ENCODE results near the gene WHRN.

Gene WHRN

DNA sequence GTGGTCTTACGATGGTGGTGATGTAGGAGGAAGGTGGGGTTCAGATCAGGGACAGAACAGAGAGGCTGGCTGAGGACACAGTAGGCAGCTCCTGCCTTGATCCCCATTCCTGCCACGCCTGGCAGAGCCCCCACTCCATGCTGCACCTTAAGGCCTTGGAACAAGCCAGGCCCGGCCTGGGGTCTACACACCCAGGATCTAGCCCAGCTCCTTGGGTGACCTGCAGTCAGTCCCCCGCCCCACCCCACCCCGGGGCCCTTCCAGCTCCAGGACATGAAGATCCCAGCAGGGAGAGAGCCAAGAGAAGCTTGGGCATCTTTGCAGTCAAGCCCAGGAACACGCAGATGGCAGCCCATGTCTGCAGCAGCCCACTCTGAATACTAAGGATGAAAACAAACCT is 34.7 kb downstream of the WHRN start:
- DNase-seq (ENCODE audit: low read depth), result no peak

DNA sequence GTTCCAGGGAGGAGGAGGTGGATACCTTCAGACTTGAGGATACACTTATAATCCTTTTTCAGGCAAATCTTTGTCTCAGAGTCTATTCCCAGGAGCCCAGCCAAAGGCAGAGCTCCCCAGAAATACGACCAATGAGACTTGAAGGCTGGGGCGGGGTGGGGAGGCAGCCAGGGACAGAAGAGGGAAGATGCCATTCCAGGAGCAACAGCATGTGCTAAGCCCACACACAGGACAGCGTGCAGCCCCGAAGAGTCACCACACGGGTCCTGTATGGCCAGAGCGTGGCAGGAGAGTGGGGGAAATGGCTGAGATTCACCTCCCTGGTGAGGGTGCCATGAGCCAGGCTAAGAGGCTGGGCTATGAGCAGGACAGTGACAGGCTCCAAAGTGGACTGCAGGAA is 35.2 kb downstream of the WHRN start:
- DNase-seq (ENCODE audit: low read depth), result no peak

DNA sequence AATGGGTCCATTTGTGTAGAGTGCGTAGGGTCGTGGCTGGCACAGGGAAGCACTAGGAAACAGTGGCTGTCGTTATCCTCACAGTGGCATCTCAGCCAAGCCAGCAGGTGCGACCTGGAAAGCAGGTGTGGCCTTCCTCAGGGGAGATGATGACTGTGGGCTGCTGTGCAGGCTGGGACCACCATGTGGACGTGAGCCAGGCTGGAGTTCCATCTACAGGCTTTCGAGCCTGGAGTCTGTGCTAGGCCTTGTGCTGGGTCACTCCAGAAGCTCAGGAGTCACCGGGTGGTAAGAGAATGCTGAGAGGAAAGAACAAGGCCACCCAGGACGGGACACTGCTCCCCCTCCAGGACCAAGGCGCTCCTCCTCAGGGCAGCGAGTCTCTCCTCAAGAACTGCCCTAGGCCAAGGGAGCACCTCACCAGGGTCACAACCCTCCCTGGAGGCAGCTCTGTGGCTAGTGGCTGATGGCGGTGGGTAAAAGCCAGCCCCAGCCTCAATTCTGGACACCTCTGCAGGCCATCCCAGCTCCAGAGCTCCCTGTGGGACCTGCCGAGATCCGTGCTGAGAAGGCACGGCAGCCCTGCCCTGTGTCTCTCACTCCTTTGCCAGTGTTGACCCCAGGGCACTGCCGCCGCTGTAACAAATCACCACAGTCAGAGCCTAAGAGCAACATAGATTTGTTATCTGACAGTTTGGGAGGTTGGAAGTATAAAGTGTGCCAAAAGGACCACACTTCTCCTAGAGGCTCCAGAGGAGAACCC is 36.0 kb downstream of the WHRN start:
- no peak for DNase-seq (ENCODE audit: low read depth)

DNA sequence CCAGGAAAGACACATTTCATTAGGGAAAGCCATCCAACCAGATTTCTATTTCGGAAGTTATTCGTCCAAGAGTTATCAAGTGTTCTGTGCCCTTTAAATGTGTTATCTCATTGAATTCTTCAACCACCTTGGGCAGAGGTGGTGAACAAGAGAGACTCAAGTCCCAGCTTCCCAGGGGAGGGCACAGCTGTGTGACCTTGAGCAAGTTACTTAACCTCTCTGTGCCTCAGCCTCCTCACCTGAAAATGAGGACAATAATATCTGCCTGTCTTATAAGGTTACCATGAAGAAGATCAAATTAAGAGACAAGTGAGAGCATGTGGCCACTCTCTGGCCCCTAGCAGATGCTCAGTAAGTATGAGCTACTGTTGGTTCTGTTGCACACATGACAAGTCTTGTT is 37.4 kb downstream of the WHRN start:
- DNase-seq (ENCODE audit: low read depth), result no peak

DNA sequence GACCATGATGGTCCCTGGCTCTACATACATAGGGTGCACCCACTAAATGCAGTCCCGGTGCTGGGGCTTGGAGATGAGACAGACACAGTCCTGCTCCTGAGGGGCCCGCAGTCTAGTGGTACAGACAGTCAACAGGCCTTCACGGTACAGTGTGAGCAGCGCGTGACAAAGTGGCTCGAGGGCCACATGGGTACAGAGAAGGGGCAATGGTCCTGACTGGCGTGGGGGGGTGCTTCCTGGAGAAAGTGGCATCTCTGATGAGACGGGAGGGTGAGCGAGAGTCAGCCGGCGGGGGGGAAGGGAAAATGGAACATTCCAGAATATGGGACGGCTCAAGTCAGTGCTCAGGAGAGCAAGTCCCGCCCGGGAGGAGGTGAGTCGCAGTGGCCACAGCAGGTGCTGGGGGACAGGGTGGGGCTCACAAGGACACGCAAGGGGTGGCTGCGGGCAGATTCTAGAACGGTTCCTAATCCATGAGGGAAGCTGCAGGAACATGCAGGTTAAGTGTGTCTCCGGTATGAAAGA is 38.0 kb downstream of the WHRN start:
- no peak for DNase-seq (ENCODE audit: low read depth)

DNA sequence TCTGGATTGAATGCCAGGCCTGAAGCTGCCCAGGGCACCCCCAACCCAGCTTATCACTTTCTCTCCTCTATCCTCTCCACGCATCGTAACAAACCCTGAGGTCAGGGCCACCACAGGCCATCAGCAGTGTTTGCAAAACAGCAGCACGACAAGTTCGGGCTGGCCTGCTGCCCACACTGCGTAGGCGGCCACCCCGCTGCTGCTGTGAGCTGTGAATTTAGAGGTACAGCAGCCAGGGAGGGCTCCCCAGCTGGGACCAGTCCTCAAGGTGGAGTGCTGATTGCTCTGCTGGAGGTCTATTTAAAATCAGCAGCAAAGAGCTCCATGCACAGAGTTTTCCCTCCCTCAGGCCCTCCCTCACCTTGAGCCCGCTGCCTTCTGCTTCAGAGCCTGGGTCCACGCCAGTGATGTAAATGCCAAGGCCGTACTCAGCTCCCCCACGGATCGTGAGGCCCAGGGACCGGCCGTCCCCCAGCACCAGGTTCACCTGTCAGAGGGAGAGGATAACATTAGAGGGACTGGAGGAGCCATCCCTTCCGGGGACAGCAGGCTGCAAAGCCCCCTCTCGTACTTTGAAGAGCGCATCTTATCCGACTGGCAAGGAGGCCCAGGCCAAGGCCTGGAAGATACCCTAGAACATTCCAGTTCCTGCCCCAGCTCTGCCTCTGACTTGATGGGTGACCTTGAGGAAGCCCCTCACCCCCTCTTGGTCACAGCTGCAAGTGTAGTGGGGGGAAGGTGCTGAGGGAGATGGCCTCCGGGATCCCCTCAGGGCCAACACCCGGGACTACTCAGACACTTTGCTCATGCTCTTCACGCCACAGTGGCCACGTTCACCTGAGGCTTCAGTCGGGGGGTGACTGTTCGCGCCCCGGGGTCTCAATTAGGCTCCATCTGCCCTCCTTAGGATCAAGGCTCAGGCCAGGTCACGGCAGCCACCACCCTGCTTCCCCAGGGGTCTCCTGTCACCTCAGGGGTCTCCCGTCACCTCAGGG is 39.1 kb downstream of the WHRN start:
- DNase-seq (ENCODE audit: low read depth), result no peak

DNA sequence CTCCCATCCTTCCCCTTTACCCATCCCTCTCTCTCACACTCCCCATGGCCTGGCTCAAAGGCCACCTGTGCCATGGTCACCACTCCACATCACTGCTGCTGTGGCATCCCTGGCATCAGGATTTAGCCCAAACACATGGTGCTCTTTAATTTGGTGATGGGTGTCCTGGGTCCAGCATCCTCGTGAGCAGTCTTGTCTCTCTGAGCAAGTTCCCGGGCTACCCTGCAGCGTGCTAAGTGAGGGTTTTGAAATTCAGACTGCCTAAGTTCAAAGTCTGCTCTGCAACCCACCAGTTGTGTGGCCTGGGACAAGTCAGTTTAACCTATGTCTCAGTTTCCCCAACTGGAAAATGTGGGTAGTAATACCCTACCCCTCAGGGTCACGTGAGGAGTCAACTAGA is 39.9 kb downstream of the WHRN start:
- no peak for DNase-seq (ENCODE audit: low read depth)

DNA sequence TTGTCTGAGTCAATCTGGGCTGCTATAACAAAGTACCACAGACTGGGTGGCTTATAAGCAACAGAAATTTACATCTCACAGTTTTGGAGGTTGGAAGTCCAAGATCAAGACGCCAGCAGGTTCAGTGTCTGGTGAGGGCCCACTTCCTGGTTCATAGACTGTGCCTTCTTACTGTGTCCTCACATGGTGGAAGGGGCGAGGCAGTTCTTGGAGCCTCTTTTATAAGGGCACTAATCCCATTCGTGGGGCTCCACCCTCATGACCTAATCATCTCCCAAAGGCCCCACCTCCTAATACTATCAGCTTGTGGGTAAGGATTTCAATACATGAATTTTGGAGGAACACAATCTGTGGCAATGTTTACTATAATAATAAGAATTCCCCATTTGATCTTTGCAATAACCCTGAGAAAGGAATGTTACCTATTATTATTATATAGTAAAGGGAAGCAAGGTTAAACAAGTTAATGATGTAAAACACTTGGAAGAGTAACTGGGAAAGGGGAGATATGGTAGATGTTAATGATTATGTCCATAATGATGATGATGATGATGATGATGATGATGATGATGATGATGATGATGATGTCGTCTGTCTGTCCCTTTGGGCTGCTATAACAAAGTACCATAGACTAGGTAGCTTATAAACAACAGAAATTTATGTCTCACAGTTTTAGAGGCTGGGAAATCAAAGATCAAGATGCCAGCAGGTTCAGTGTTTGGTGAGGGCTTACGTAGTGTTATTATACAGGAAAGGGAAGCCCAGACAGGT is 40.8 kb downstream of the WHRN start:
- no peak for DNase-seq (ENCODE audit: low read depth)

DNA sequence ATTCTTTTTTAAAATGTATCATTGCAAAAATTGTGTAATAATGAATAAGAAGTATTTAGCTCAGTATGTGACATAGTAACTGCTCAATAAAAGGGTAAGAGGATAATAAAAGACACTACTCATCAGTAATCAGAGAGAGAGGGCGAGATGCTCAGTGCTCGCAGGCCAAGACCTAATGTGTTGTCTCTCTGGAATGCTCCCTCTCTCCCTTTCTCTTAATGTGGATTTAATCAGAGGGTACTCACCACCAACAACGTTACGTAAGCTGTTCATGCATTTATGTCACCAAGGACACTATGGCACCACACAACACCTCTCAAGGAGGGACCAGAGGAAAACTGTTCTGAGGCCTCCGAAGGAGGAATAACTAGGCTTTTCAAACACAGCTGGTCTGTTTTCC is 42.5 kb downstream of the WHRN start:
- DNase-seq (ENCODE audit: low read depth), result peak; percentile 35

DNA sequence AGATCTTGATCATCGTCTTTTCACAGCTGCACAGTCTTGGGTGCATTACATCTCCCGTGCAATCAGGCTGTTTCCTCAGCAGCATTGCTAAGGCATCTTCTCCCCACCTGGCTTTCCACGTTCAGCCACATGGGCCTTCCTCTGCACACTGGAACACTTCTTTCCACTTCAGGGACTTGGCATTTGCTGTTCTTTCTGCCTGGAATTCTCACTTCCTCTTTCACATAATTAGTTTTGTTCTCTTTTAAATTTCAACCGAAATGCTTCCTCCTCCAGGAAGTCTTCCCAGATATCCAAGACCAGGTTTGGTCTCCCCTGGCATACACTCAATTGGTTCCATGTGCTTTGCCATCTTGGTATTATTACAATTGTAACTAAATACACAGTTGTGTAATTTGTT is 43.8 kb downstream of the WHRN start:
- DNase-seq (ENCODE audit: low read depth), result no peak

DNA sequence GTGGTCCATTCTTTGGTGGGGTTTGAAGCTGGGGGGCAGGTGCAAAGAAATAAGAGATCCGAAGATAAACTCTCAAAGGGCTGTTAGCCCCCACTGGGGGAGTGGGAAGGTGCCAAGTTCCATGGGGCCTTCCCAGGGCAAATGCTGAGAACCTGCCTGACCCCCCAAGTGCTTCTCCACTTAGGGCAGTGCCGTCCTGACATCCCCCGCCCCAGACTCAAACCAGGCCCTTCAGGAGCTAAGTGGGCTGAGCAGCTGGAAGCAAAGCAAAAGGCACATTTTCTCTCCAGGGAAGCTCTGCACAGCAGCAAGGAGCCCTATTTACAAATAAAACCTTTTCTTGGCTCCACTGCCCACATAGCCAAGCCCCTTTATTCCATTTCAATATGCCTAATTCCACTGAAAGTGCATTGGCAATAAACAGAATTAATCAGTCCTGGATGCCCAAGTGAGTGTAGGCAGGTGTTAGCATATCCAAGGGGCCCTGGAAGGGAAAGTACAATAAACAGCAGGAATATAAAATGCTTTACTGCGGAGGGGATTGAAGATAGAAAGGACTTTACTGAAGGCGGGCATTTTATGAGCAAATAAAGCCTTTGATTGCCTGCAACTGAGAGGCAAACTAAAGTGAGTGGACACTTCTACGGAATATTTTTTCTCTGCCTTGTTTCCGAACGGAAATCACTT is 44.6 kb downstream of the WHRN start:
- DNase-seq (ENCODE audit: low read depth), result no peak

DNA sequence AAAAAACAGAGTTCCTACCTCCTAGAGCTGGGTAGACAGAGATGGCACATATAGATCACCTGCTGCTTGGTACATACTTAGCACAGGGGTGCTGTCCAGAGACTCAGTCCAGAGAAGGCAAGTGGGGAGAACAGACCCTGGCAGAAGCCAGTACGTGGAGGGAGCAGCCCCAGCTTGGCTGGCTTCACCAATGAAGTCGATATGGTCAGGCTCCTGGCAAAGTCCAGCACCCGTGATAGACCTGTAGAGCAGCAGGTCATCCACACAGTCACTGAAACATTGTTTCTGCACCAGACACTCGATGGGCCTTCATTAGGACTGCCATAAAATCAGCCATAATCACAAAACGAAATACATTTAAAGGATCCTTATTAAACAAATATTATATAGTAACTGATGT is 45.8 kb downstream of the WHRN start:
- DNase-seq (ENCODE audit: low read depth), result no peak

DNA sequence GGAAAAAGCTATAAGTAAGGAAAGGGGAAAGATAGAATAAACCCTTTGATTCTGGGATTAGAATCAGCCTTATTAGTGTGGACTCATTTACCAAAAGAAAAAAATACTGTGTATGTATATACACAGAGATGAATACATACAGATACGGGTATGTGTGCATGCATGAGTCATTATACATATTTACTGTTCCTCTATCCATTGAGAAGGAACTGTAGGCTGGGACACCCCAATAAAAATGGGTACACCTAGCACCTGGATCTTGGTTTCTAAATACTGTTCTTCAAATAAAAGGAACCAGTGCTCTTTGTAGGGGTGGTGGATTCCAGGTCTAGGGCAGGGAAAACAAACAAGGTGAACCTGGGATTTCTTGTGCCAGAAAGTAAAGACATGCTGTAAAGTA is 48.3 kb downstream of the WHRN start:
- DNase-seq (ENCODE audit: low read depth), result no peak

DNA sequence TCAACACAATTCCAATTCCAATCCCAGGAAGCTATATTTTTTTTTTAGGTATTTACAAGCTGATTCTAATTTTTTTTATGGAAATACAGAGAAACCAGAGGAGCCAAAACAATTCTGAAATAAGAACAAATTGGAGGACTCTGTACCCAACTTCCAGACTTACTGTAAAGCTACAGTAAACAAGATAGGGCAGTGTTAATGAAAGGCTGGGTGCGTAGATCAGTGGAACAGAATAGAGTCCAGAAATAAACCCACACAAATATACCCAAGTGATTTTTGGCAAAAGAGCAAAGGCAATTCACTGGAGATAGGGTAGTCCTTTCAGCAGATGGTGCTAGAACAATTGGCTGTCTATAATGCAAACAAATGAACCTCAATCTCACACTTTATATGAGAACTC is 50.6 kb downstream of the WHRN start:
- DNase-seq (ENCODE audit: low read depth), result no peak

DNA sequence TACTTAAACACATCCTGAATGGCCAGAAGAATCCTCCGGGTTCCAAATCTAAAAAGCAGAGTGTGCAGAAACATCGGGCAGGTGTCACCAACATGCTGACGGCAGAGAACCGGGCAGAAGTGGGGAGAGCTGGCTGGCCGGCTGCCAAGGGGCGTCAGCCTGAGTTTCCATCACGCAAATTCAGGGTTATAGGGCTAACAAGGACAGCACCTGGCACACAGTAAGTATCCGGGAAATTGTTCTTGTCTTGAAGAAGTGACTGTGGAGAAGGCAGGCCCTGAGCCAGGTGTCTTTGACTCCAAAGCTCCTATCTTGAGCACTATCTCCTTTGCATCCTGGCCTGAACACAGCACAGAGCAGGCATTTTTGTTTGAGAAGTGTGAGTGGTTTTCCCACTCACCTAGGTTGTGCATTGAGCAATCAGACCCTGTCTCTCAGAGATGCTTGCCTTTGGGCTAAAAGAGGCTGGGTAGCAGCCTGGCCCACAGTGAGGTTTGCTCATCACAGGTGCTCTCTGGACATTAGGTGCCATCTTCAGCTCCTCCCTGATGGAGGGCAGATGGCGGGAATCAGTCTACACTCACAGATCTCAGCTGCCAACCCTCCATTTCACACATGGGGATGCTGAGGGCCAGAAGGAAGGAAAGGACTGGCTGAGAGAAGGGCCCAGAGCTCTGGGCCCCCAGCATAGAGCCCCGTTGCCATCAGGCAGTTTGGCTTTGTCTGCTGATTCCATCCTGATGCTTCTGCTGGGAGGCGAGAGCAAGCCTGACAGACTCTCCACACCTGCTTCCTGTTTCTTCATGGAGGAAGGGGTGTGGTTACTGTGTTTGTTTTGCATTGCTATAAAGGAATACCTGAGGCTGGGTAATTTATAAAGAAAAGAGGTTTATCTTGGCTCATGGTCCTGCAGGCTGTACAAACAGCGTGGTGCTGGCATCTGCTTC is 52.8 kb downstream of the WHRN start:
- DNase-seq (ENCODE audit: low read depth), result no peak

DNA sequence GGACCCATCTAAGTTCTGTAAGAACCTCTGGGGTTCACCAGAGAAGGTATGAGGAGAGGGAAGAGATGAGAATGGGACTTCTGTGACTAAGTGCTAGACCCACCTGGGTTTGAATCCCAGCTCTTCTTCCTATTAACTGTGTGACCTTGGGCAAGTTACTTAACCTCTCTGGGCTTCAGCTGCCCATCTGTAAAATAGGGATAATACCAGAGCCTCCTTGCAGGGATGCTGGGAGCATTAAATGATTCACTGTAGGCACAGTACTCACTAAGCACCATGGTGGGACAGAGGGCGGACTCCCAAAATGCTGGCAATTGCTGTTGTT is 53.6 kb downstream of the WHRN start:
- no peak for DNase-seq (ENCODE audit: low read depth)

DNA sequence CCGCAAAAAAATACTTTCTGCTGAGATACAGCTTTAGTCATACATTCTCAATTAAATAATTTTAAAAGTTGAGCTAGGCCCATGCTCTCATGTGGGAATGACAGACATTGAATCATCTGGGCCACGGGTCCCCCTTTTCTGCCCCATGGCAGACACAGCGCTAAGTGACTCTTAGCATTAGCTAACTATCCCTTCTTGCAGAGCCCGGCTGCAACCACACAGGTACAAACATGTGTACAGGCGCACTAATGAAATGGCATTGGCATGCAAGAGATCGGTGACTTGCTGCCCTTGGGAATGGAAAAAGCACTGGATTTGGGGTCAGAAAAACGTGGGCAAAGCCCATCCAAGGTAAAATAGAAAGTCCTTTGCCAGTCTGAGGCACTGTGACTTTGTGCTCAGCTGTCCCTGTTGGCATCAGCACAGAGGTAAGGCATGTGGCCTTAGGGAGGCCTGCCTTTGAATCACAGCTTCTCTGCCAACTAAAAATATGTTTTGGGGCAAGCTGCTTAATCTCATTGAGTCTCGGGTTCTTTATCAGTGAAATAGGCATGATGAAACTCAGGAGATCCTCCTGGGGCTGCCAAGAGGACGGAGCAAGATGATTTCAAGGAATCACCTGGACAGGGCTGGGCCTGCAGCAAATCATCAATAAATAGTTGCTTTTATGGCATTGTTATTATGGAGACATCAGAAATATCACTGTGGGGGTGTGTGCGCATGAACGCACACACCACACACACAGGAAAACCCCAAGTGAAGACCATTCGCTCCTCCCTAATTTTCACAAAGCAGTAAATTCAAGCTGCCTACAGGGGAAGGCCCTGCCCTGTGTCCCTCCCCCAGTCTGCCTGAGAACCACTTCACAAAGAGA is 54.2 kb downstream of the WHRN start:
- no peak for DNase-seq (ENCODE audit: low read depth)

DNA sequence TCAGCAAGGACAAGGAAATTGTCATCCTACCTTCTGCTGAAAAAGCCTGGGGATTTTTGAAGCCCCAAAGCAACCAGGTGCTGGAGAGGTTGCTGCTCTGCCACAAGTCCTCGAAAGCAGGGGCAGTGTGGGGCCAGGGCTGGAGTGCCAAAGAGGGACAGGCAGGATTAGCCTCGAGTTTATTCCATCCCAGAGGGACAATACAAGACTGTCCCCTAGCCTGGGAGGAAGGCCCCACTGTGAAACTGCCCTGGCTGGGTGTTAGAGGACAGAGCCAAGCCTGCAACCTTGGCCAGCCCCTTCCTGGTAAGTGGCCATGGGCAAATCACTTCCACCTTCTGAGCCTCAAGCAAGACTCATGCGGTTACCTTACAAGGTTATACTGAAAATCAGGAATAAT is 55.1 kb downstream of the WHRN start:
- no peak for DNase-seq (ENCODE audit: low read depth)

DNA sequence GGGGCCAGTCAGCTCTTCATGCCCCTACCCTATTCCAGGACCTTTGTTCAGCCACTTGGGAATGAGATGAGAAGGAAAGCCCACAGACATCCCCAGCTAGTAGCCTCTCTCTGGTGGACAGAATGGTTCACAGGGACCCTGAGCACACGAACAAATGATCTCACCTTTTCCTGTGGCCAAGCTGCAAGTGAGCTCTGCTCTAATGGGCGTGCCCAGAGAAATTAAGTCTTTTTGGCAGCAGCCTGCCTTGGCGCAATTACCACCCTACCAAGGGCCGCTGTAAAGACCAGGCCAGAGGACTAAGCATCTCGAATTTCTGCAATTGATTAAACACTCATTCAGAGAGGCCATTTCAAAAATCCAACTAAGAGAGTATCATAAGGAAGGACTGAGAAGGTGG is 56.0 kb downstream of the WHRN start:
- DNase-seq (ENCODE audit: low read depth), result no peak

DNA sequence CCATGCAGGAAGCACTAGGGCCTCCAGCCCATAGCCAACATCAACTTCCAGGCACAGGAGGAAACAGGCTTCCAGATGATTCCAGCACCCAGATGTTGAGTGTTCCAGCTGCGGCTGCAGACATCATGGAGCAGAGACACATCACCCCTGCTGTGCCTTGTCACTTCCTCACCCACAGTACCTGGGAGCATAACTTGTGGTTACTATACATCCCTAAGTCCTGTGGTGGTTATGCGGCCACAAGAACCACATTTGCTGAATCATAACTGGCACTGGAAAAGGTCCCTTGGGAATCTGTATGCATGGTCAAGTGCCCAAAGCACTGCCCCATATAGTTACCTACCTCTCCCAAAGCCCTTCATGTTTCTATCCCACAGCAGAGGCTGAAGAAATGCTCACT is 56.6 kb downstream of the WHRN start:
- peak; percentile 11 for DNase-seq (ENCODE audit: low read depth)
